ENCODE measurements around the gene ARMC8. TPM values are rescaled to one million over a fixed set of nuclear protein-coding genes. Genes with fewer than 3 reads are reported as not detected.

ARMC8 gene
- total RNA-seq, 1 donor from 2014 or later, result 45.3 TPM

GRCh38 chr3:138188013-138188730 lies 1.1 kb downstream of the ARMC8 start:
- Histone ChIP-seq H3K4me3 (peak overlapping the region; percentile 88), H3K27me3 (ENCODE audit: low read depth) (no peaks in the 10 kb centered on the region), H3K9me3 (no peaks in the 10 kb centered on the region), H3K27ac (peak overlapping the region; percentile 97), H3K36me3 (peaks cover 8% of the 10 kb centered on the region), H3K4me1 (peaks cover 23% of the 10 kb centered on the region)
- ATAC-seq (peak; percentile 67 to 70), DNase-seq (no peak)
- TF ChIP-seq CTCF (IDR thresholded peaks at IDR 0.05), result no peak
- intact Hi-C loops (cut with DNase I), result no loop called here

GRCh38 chr3:138195481-138195880 lies 8.4 kb downstream of the ARMC8 start:
- TF ChIP-seq CTCF (IDR thresholded peaks at IDR 0.05), result no peak
- intact Hi-C loops (cut with DNase I), result no loop called here

GRCh38 chr3:138196023-138196422 lies 8.9 kb downstream of the ARMC8 start:
- intact Hi-C loops (cut with DNase I), result no loop called here
- no peak for DNase-seq
- H3K4me1 ChIP-seq, result peaks cover 6% of the 10 kb centered on the region
- TF ChIP-seq CTCF (IDR thresholded peaks at IDR 0.05), result no peak
- no peaks in the 10 kb centered on the region for H3K9me3 ChIP-seq
- no peak overlapping the region for H3K27ac ChIP-seq
- no peak overlapping the region for H3K4me3 ChIP-seq
- H3K36me3 ChIP-seq, result peaks cover 16% of the 10 kb centered on the region
- ATAC-seq, result no peak
- no peaks in the 10 kb centered on the region for H3K27me3 ChIP-seq (ENCODE audit: low read depth)

More at GRCh38 chr3:138195481-138195880, 8.4 kb downstream of the ARMC8 start:
- no peak overlapping the region for H3K4me3 ChIP-seq
- no peaks in the 10 kb centered on the region for H3K9me3 ChIP-seq
- no peaks in the 10 kb centered on the region for H3K27me3 ChIP-seq (ENCODE audit: low read depth)
- peaks cover 6% of the 10 kb centered on the region for H3K4me1 ChIP-seq
- DNase-seq, result no peak
- H3K27ac ChIP-seq, result no peak overlapping the region
- ATAC-seq, result no peak
- peaks cover 16% of the 10 kb centered on the region for H3K36me3 ChIP-seq

- no peak for DNase-seq
- intact Hi-C loops (cut with DNase I), result no loop called here
- peak in 1 of 2 donors; percentile 29 for ATAC-seq
These were observed 10.0 kb downstream of the ARMC8 start for GRCh38 chr3:138197058-138197457.

GRCh38 chr3:138197524-138197923 lies 10.4 kb downstream of the ARMC8 start:
- Histone ChIP-seq H3K9me3 (no peaks in the 10 kb centered on the region), H3K4me3 (no peak overlapping the region), H3K4me1 (peaks cover 6% of the 10 kb centered on the region), H3K27ac (no peak overlapping the region), H3K36me3 (peaks cover 8% of the 10 kb centered on the region), H3K27me3 (ENCODE audit: low read depth) (no peaks in the 10 kb centered on the region)
- DNase-seq (no peak), ATAC-seq (no peak)
- intact Hi-C loops (cut with DNase I), result no loop called here
- no peak for TF ChIP-seq CTCF (IDR thresholded peaks at IDR 0.05)

More at GRCh38 chr3:138197058-138197457, 10.0 kb downstream of the ARMC8 start:
- no peaks in the 10 kb centered on the region for H3K27me3 ChIP-seq (ENCODE audit: low read depth)
- no peak overlapping the region for H3K4me3 ChIP-seq
- peaks cover 12% of the 10 kb centered on the region for H3K36me3 ChIP-seq
- no peak for TF ChIP-seq CTCF (IDR thresholded peaks at IDR 0.05)
- peaks cover 6% of the 10 kb centered on the region for H3K4me1 ChIP-seq
- H3K9me3 ChIP-seq, result no peaks in the 10 kb centered on the region
- no peak overlapping the region for H3K27ac ChIP-seq

Measured in lower lobe of right lung (tissue), 2 donors.